ENCODE results near the gene DCBLD2.

DCBLD2 gene

GRCh38 chr3:98763819-98764418 lies 137.6 kb downstream of the DCBLD2 start:
- Histone ChIP-seq H3K9me3 (no peaks in the 10 kb centered on the region), H3K27me3 (no peaks in the 10 kb centered on the region), H3K36me3 (peaks cover 22% of the 10 kb centered on the region), H3K4me1 (ENCODE audit: control insufficient read depth in 1 of 2, insufficient read depth in 1 of 2, low read depth in 1 of 2, low read length in 1 of 2) (peaks cover 65 to 74% of the 10 kb centered on the region in 2 experiments), H3K27ac (peak overlapping the region; percentile 96), H3K4me3 (ENCODE audit: low read depth in 1 of 2, low read length in 1 of 2) (peak overlapping the region; percentile 69 to 74)
- TF ChIP-seq CTCF (IDR thresholded peaks at IDR 0.05) = no peak

GRCh38 chr3:98763076-98763475 lies 138.4 kb downstream of the DCBLD2 start, which contains the start of gene ST3GAL6:
Gene ST3GAL6 (plus strand): TSS chr3:98763340. CDS start chr3:98768441, 5,101 bp downstream.
- peak within 1 kb of the TSS; percentile 96 for H3K27ac ChIP-seq
- no peaks in the 10 kb centered on the region for H3K27me3 ChIP-seq
- H3K9me3 ChIP-seq = no peaks in the 10 kb centered on the region
- H3K4me3 ChIP-seq (ENCODE audit: low read depth in 1 of 2, low read length in 1 of 2) = peak within 1 kb of the TSS; percentile 69 to 74
- no peak for TF ChIP-seq CTCF (IDR thresholded peaks at IDR 0.05)
- H3K4me1 ChIP-seq (ENCODE audit: control insufficient read depth in 1 of 2, insufficient read depth in 1 of 2, low read depth in 1 of 2, low read length in 1 of 2) = peaks cover 63 to 66% of the 10 kb centered on the region in 2 experiments
- H3K36me3 ChIP-seq = peaks cover 14% of the 10 kb centered on the region

GRCh38 chr3:98761643-98762229 lies 139.8 kb downstream of the DCBLD2 start:
- no peak for TF ChIP-seq CTCF (IDR thresholded peaks at IDR 0.05)
- H3K36me3 ChIP-seq = peaks cover 8% of the 10 kb centered on the region
- H3K27ac ChIP-seq = peak overlapping the region; percentile 96
- peak overlapping the region; percentile 42 to 74 for H3K4me3 ChIP-seq (ENCODE audit: low read depth in 1 of 2, low read length in 1 of 2)
- no peaks in the 10 kb centered on the region for H3K9me3 ChIP-seq
- H3K4me1 ChIP-seq (ENCODE audit: control insufficient read depth in 1 of 2, insufficient read depth in 1 of 2, low read depth in 1 of 2, low read length in 1 of 2) = peaks cover 59 to 63% of the 10 kb centered on the region in 2 experiments
- H3K27me3 ChIP-seq = no peaks in the 10 kb centered on the region

- H3K4me3 ChIP-seq (ENCODE audit: low read depth in 1 of 2, low read length in 1 of 2) = no peak overlapping the region
- no peaks in the 10 kb centered on the region for H3K36me3 ChIP-seq
- TF ChIP-seq CTCF (IDR thresholded peaks at IDR 0.05) = no peak
- no peaks in the 10 kb centered on the region for H3K27me3 ChIP-seq
- peaks cover 41 to 47% of the 10 kb centered on the region in 2 experiments for H3K4me1 ChIP-seq (ENCODE audit: control insufficient read depth in 1 of 2, insufficient read depth in 1 of 2, low read depth in 1 of 2, low read length in 1 of 2)
- no peaks in the 10 kb centered on the region for H3K9me3 ChIP-seq
- H3K27ac ChIP-seq = peak overlapping the region; percentile 96
Observed at GRCh38 chr3:98759629-98760028, 141.9 kb downstream of the DCBLD2 start.

GRCh38 chr3:98755601-98756000 lies 145.9 kb downstream of the DCBLD2 start:
- no peak for TF ChIP-seq CTCF (IDR thresholded peaks at IDR 0.05)
- no peak overlapping the region for H3K27ac ChIP-seq

More at GRCh38 chr3:98755601-98756000, 145.9 kb downstream of the DCBLD2 start:
- Histone ChIP-seq H3K27me3 (no peaks in the 10 kb centered on the region), H3K9me3 (no peaks in the 10 kb centered on the region), H3K4me3 (ENCODE audit: low read depth in 1 of 2, low read length in 1 of 2) (no peak overlapping the region), H3K36me3 (no peaks in the 10 kb centered on the region), H3K4me1 (ENCODE audit: control insufficient read depth in 1 of 2, insufficient read depth in 1 of 2, low read depth in 1 of 2, low read length in 1 of 2) (peaks cover 7 to 11% of the 10 kb centered on the region in 2 experiments)
